HL-60 (cell line): ENCODE data around the gene UNC93A.
"Not testable (repeated sequence)": the region's sequence is repeated elsewhere in the genome, so short reads cannot be mapped to it uniquely, and the experiment has no call there.

ENCODE experiments used
- DNase-seq, 2 experiments: peaks; one replicate each; pipeline ENCODE4 v3.0.0-alpha.2; 2010 to 2020; ENCODE audit warnings: low read depth in 1 of 2, low spot score in 1 of 2
- H3K27ac ChIP-seq: fragments of 250-450 bp; sonication (Bioruptor Pico); replicated peaks from 2 replicates; pipeline ENCODE4 v1.5.1; 2020; ENCODE audit warnings: mild to moderate bottlenecking, moderate library complexity
- H3K27me3 ChIP-seq: fragments of 250-450 bp; sonication (Bioruptor Pico); 2 replicates; pipeline ENCODE4 v1.5.1; 2021; ENCODE audit warnings: mild to moderate bottlenecking, moderate library complexity; ENCODE audit not compliant: insufficient read depth, poor library complexity, severe bottlenecking
- H3K4me3 ChIP-seq: replicated peaks from 2 replicates; pipeline ENCODE4 v1.5.1; 2011; ENCODE audit warnings: mild to moderate bottlenecking, control low read depth, low read length; ENCODE audit not compliant: insufficient read depth
- CTCF ChIP-seq: IDR thresholded peaks from one replicate; pipeline ENCODE4 v1.5.1; 2011; ENCODE audit warnings: low read length, control low read depth, inconsistent platforms; ENCODE audit not compliant: insufficient read depth
- GABPA ChIP-seq: IDR thresholded peaks from 2 replicates; pipeline ENCODE4 v1.6.1; 2012; ENCODE audit warnings: low read depth
- POLR2AphosphoS5 ChIP-seq: IDR thresholded peaks from 2 replicates; pipeline ENCODE4 v1.6.1; 2012; ENCODE audit warnings: low read depth
- REST ChIP-seq: IDR thresholded peaks from 2 replicates; pipeline ENCODE4 v1.6.1; 2012; ENCODE audit warnings: low read depth; ENCODE audit not compliant: insufficient replicate concordance
- SPI1 ChIP-seq: IDR thresholded peaks from 2 replicates; pipeline ENCODE4 v1.6.1; 2012; ENCODE audit warnings: low read depth, mild to moderate bottlenecking, borderline replicate concordance

Gene UNC93A

GRCh38 chr6:167311286-167311685 lies 20.2 kb downstream of the UNC93A start:
- TF ChIP-seq REST (no peak), SPI1 (no peak), POLR2AphosphoS5 (no peak), CTCF (no peak), GABPA (no peak)

GRCh38 chr6:167311691-167312090 lies 20.6 kb downstream of the UNC93A start:
- DNase-seq, H3K27ac ChIP-seq, H3K4me3 ChIP-seq, H3K27me3 ChIP-seq: not testable (repeated sequence)

More at GRCh38 chr6:167311286-167311685, 20.2 kb downstream of the UNC93A start:
- H3K4me3 ChIP-seq = no peak overlapping the region
- H3K27me3 ChIP-seq = no peaks in the 10 kb centered on the region
- no peak for DNase-seq
- H3K27ac ChIP-seq = no peak overlapping the region

GRCh38 chr6:167314180-167314821 lies 23.2 kb downstream of the UNC93A start:
- H3K4me3 ChIP-seq = no peak overlapping the region
- H3K27ac ChIP-seq = no peak overlapping the region
- no peak for TF ChIP-seq REST
- no peak for TF ChIP-seq SPI1
- no peak for DNase-seq
- no peaks in the 10 kb centered on the region for H3K27me3 ChIP-seq

- Histone ChIP-seq H3K27me3 (no peaks in the 10 kb centered on the region), H3K4me3 (no peak overlapping the region), H3K27ac (no peak overlapping the region)
- TF ChIP-seq CTCF = no peak
- DNase-seq = no peak
Observed at GRCh38 chr6:167317172-167317571, 26.1 kb downstream of the UNC93A start.

- H3K4me3 ChIP-seq, DNase-seq, H3K27ac ChIP-seq, H3K27me3 ChIP-seq: not testable (repeated sequence)
Observed at GRCh38 chr6:167318354-167318753, 27.2 kb downstream of the UNC93A start.

GRCh38 chr6:167318856-167319255 lies 27.7 kb downstream of the UNC93A start:
- not testable (repeated sequence) for H3K4me3 ChIP-seq, DNase-seq, H3K27me3 ChIP-seq, H3K27ac ChIP-seq

GRCh38 chr6:167319856-167320753 lies 29.0 kb downstream of the UNC93A start:
- not testable (repeated sequence) for DNase-seq, H3K4me3 ChIP-seq, H3K27ac ChIP-seq, H3K27me3 ChIP-seq

GRCh38 chr6:167320754-167321056 lies 29.6 kb downstream of the UNC93A start:
- not testable (repeated sequence) for DNase-seq, H3K27me3 ChIP-seq, H3K4me3 ChIP-seq

GRCh38 chr6:167321185-167321584 lies 30.1 kb downstream of the UNC93A start:
- not testable (repeated sequence) for H3K27ac ChIP-seq, H3K4me3 ChIP-seq, H3K27me3 ChIP-seq, DNase-seq

More at GRCh38 chr6:167320754-167321056, 29.6 kb downstream of the UNC93A start:
- H3K27ac ChIP-seq = not testable (repeated sequence)
